ENCODE measurements around the gene SPTB. TPM values are rescaled to one million over a fixed set of nuclear protein-coding genes. Genes with fewer than 3 reads are reported as not detected.
A peak's percentile ranks its signal among the peaks of the same experiment; 100 is the strongest.

The SPTB gene
- total RNA-seq, 1 donor from 2014 or later: 14.9 TPM

DNA sequence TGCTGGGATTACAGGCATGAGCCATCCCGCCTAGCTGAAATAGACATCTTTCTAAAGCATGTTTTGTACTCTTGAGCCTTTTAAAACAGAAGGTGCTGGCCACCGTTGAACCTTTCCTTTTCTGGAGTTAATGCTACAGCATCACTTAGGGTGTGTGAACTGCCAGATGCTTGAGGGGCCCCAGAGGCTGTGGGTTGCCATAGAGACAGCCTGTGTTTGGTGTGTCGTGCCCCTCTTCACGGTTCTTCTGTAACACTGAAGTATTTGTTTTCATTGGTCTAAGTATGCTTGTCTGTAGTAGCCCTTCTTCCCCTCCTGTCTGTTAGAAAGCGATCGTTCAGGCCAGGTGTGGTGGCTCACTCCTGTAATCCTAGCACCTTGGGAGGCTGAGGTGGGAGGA, 144.7 kb downstream of the SPTB start:
- H3K27me3 ChIP-seq: no peaks in the 10 kb centered on the region
- intact Hi-C loops (cut with DNase I): no loop called here
- H3K4me3 ChIP-seq: no peak overlapping the region
- H3K36me3 ChIP-seq: peaks cover 43 to 66% of the 10 kb centered on the region in 2 donors
- TF ChIP-seq, protein P1, sequence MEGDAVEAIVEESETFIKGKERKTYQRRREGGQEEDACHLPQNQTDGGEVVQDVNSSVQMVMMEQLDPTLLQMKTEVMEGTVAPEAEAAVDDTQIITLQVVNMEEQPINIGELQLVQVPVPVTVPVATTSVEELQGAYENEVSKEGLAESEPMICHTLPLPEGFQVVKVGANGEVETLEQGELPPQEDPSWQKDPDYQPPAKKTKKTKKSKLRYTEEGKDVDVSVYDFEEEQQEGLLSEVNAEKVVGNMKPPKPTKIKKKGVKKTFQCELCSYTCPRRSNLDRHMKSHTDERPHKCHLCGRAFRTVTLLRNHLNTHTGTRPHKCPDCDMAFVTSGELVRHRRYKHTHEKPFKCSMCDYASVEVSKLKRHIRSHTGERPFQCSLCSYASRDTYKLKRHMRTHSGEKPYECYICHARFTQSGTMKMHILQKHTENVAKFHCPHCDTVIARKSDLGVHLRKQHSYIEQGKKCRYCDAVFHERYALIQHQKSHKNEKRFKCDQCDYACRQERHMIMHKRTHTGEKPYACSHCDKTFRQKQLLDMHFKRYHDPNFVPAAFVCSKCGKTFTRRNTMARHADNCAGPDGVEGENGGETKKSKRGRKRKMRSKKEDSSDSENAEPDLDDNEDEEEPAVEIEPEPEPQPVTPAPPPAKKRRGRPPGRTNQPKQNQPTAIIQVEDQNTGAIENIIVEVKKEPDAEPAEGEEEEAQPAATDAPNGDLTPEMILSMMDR (IDR thresholded peaks at IDR 0.05): no peak
- no peak for DNase-seq (ENCODE audit: low spot score in 2 of 2)
- H3K4me1 ChIP-seq: peaks cover 4 to 7% of the 10 kb centered on the region in 2 donors
- H3K27ac ChIP-seq: peak overlapping the region; percentile 38 to 48
- H3K9me3 ChIP-seq: no peaks in the 10 kb centered on the region

DNA sequence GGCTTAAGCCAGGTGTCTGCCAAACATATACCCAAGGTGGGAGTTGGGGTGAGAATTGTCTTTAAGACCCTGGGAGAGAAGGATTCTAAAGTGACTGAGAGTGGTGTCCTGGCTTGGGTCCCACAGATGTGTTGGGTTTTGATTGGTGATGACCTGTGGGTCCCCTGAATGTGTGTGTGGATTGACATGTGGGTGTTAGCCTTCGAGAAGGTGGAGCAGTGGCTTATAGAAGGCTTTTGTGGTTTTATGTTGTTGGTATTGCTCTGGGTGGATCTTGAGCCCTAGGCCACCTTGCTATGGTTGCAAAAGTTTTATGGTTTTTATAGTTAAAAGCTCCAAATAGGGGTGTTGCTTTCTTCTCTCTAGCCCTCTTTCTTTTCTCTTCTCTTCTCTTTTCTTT, 145.8 kb downstream of the SPTB start:
- Histone ChIP-seq H3K4me1 (peaks cover 4 to 7% of the 10 kb centered on the region in 2 donors), H3K27me3 (no peaks in the 10 kb centered on the region), H3K27ac (peak overlapping the region; percentile 70 to 72), H3K9me3 (no peaks in the 10 kb centered on the region), H3K36me3 (peaks cover 38 to 60% of the 10 kb centered on the region in 2 donors), H3K4me3 (no peak overlapping the region)
- intact Hi-C loops (cut with DNase I): no loop called here
- TF ChIP-seq, protein P1 (IDR thresholded peaks at IDR 0.05): no peak
- DNase-seq (ENCODE audit: low spot score in 2 of 2): no peak

DNA sequence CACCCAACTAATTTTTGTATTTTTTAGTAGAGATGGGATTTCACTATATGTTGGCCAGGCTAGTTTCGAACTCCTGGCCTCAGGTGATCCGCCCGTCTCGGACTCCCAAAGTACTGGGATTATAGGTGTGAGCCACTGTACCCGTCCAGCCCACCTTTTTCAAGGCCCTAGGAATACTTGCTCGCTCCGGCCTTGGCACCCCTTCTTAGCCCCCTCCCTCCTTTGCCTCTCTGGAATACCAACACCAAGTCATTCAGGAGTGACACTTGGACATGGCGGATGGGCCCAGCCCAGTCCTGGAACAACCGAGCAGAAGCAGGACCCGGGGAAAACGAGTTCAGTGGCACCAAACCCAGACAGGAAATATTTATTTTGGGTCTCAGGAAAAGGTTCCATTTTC, 146.4 kb downstream of the SPTB start:
- intact Hi-C loops (cut with DNase I): no loop called here
- Histone ChIP-seq H3K4me3 (no peak overlapping the region), H3K9me3 (no peaks in the 10 kb centered on the region), H3K27me3 (no peaks in the 10 kb centered on the region), H3K27ac (peak overlapping the region; percentile 70 to 72), H3K36me3 (peaks cover 40 to 60% of the 10 kb centered on the region in 2 donors), H3K4me1 (peaks cover 4 to 7% of the 10 kb centered on the region in 2 donors)
- TF ChIP-seq, protein P1 (IDR thresholded peaks at IDR 0.05): no peak
- DNase-seq (ENCODE audit: low spot score in 2 of 2): no peak

DNA sequence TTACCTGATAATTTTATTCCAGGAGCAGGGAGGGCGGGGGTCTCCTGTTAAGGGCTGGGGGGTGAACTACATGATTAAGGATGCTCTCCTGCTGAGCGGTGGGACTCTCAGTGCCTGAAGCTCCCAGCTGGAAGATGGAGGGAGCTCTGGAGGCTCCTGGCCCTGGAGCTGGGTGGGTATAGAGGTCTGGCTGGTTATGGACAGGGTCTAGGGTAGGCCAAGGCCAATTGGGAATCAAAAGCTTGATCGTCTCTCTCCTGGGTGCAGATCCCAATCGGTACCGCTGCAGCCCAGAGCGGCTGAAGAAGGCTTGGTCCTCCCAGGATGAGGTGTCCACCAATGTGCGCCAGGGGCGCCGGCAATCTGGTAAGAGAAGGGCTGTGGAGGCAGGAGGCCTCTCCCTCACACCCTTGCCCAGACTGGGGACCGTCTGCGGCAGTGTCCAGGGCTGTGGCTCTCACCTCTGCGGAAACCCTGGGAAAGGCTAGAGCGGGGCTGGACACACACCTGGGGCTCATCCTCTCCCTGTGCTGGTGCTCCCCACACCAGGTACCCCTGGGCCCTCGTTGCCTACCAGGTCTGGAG, 147.1 kb downstream of the SPTB start:
- DNase-seq (ENCODE audit: low spot score in 2 of 2): no peak
- Histone ChIP-seq H3K9me3 (no peaks in the 10 kb centered on the region), H3K4me1 (peaks cover 7 to 11% of the 10 kb centered on the region in 2 donors), H3K27ac (peak overlapping the region; percentile 70 to 72), H3K27me3 (no peaks in the 10 kb centered on the region), H3K36me3 (peaks cover 47 to 65% of the 10 kb centered on the region in 2 donors), H3K4me3 (no peak overlapping the region)
- intact Hi-C loops (cut with DNase I): no loop called here
- TF ChIP-seq, protein P1 (IDR thresholded peaks at IDR 0.05): no peak

DNA sequence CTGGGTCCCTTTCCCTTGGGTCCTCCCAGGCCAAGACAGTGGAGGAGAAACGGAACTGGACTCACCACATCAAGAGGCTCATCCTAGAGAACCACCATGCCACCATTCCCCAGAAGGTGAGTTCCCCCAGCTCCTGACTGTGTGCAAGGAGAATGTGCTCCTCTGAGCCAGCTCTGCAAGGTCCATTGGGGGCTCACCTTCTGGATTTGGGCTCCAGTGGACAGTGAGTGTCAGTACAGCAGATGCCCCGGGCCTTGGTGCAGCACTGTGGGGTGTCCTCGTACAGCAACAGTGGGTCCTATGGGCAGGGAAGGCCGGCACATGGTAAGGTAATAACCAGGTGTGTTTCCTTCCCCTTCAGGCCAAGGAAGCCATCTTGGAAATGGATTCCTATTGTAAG, 147.6 kb downstream of the SPTB start:
- Histone ChIP-seq H3K4me1 (peaks cover 7 to 13% of the 10 kb centered on the region in 2 donors), H3K4me3 (no peak overlapping the region), H3K9me3 (no peaks in the 10 kb centered on the region), H3K36me3 (peaks cover 47 to 63% of the 10 kb centered on the region in 2 donors), H3K27me3 (no peaks in the 10 kb centered on the region), H3K27ac (peak overlapping the region; percentile 12 to 70)
- no peak for DNase-seq (ENCODE audit: low spot score in 2 of 2)
- intact Hi-C loops (cut with DNase I): no loop called here
- TF ChIP-seq, protein P1 (IDR thresholded peaks at IDR 0.05): no peak

All from ascending aorta (tissue), 2 donors.